PC-9 (cell line): ENCODE data around the gene LAMA3.

Source experiments
- EZH2 ChIP-seq: fragments of 200-600 bp; sonication (generic); IDR thresholded peaks from 2 replicates; pipeline ENCODE4 v1.8.0; 2017; ENCODE audit warnings: antibody characterized with exemption, low read depth
- TF ChIP-seq, protein P1 (sequence below): fragments of 200-600 bp; sonication (generic); conservative IDR thresholded peaks from 2 replicates; pipeline ENCODE4 v1.6.1; 2017; ENCODE audit warnings: mixed run types, antibody characterized with exemption, mild to moderate bottlenecking, moderate library complexity

DNA sequence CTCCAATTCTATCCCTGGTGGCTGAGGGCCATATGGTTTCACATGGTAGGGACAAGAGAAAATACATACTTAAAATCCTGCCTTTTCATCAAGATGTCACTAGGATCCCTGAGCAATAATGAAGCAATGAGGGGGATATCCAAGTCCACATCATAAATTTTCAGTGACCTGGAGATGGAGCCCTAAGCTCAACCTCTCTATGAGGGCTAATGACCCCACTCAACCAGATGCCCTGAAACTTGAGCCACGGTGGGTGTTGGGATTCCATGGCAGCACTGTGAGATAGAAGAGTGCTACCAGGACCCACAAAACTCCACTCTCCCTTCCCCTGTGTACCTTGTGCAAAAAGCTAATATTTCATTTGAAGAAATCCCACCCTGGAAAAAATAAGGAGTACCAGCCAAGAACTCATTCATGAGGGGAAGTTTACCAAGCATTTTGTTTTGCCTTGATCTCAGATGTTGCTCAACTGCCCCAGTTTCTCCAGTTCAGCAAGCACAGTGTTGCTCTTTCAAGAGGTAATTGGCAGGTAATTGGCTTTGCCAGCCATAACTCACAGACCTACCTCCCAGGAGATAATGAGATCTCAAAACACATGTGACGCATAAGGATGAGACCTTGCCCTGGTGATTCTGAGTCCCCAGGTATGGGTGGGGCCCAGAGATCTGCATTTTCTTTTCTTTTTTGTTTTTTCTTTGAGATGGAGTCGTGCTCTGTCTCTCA, 274.4 kb downstream of the LAMA3 start:
- TF ChIP-seq, protein P1, sequence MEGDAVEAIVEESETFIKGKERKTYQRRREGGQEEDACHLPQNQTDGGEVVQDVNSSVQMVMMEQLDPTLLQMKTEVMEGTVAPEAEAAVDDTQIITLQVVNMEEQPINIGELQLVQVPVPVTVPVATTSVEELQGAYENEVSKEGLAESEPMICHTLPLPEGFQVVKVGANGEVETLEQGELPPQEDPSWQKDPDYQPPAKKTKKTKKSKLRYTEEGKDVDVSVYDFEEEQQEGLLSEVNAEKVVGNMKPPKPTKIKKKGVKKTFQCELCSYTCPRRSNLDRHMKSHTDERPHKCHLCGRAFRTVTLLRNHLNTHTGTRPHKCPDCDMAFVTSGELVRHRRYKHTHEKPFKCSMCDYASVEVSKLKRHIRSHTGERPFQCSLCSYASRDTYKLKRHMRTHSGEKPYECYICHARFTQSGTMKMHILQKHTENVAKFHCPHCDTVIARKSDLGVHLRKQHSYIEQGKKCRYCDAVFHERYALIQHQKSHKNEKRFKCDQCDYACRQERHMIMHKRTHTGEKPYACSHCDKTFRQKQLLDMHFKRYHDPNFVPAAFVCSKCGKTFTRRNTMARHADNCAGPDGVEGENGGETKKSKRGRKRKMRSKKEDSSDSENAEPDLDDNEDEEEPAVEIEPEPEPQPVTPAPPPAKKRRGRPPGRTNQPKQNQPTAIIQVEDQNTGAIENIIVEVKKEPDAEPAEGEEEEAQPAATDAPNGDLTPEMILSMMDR = no peak
- TF ChIP-seq EZH2 = no peak
